ENCODE data around the gene EVX1.

EVX1 gene

GRCh38 chr7:27249724-27250556 is 7.3 kb downstream of the EVX1 start:
- no peak for DNase-seq (ENCODE audit: low read depth in 2 of 2)

- no peak for DNase-seq (ENCODE audit: low read depth in 2 of 2)
Measured at GRCh38 chr7:27250557-27251070, 8.0 kb downstream of the EVX1 start.

- no peak for DNase-seq (ENCODE audit: low read depth in 2 of 2)
Measured at GRCh38 chr7:27251136-27251651, 8.6 kb downstream of the EVX1 start.

GRCh38 chr7:27251652-27252590 is 9.3 kb downstream of the EVX1 start:
- no peak for DNase-seq (ENCODE audit: low read depth in 2 of 2)

- DNase-seq (ENCODE audit: low read depth in 2 of 2) = no peak
Measured at GRCh38 chr7:27254625-27255024, 12.0 kb downstream of the EVX1 start.

- DNase-seq (ENCODE audit: low read depth in 2 of 2) = no peak
Measured at GRCh38 chr7:27260211-27260610, 17.6 kb downstream of the EVX1 start.

GRCh38 chr7:27262121-27262520 is 19.5 kb downstream of the EVX1 start:
- DNase-seq (ENCODE audit: low read depth in 2 of 2) = no peak

- no peak for DNase-seq (ENCODE audit: low read depth in 2 of 2)
Measured at GRCh38 chr7:27263781-27264180, 21.2 kb downstream of the EVX1 start.

GRCh38 chr7:27269455-27269854 is 26.9 kb downstream of the EVX1 start:
- DNase-seq (ENCODE audit: low read depth in 2 of 2) = no peak

- no peak for DNase-seq (ENCODE audit: low read depth in 2 of 2)
Measured at GRCh38 chr7:27271384-27271783, 28.8 kb downstream of the EVX1 start.

- no peak for DNase-seq (ENCODE audit: low read depth in 2 of 2)
Measured at GRCh38 chr7:27277628-27278027, 35.0 kb downstream of the EVX1 start.

- DNase-seq (ENCODE audit: low read depth in 2 of 2) = no peak
Measured at GRCh38 chr7:27283558-27283957, 41.0 kb downstream of the EVX1 start.

- no peak for DNase-seq (ENCODE audit: low read depth in 2 of 2)
Measured at GRCh38 chr7:27295236-27295635, 52.6 kb downstream of the EVX1 start.

GRCh38 chr7:27297356-27297755 is 54.8 kb downstream of the EVX1 start:
- no peak for DNase-seq (ENCODE audit: low read depth in 2 of 2)
